Naive thymus-derived CD8-positive, alpha-beta T cell (primary cell): ENCODE results near the gene GNG5. TPM values are rescaled to one million over a fixed set of nuclear protein-coding genes. Genes with fewer than 3 reads are reported as not detected.
"Not testable (repeated sequence)": the region's sequence is repeated elsewhere in the genome, so short reads cannot be mapped to it uniquely, and the experiment has no call there.

Experiments
- ATAC-seq, 2 donors: fragments of 150-1000 bp; cut with Tn5 transposase in 1 of 2; sonication (Bioruptor Pico), chemical (Tn5 transposase) in 1 of 2; 1 replicate in 1 of 2; 2 replicates in 1 of 2; pipeline ENCODE4 v1.10.0; 2021; ENCODE audit warnings: mild to moderate bottlenecking in 2 of 2, moderate library complexity in 2 of 2
- POLR2A ChIA-PET: fragments of 350-600 bp; sonication (Branson Sonifier 250); formaldehyde crosslinking; loops from one replicate; lab custom pipeline; 2021; ENCODE audit warnings: antibody characterized with exemption; lab: Charles Lee
- DNase-seq, 10 donors: peaks; one replicate each; pipeline versions ENCODE4 v3.0.0 to v3.0.0-alpha.2; 2020 to 2022
- H3K27ac Mint-ChIP-seq, 10 donors: one replicate each; pipeline ENCODE4 v1.8.0; 2020 to 2022; ENCODE audit warnings: mild to moderate bottlenecking in 10 of 10, mixed read lengths in 10 of 10, moderate library complexity in 4 of 10, inconsistent platforms in 1 of 10
- H3K27me3 Mint-ChIP-seq, 5 donors: one replicate each; pipeline ENCODE4 v1.8.0; 2021 to 2022; ENCODE audit warnings: mixed read lengths in 5 of 5
- H3K36me3 Mint-ChIP-seq, 3 donors: one replicate each; pipeline ENCODE4 v1.8.0; 2020 to 2022; ENCODE audit warnings: mixed read lengths in 3 of 3, mild to moderate bottlenecking in 2 of 3, inconsistent platforms in 1 of 3
- H3K4me1 Mint-ChIP-seq, 4 donors: one replicate each; pipeline ENCODE4 v1.8.0; 2021 to 2022; ENCODE audit warnings: mixed read lengths in 4 of 4
- H3K4me3 Mint-ChIP-seq, 10 donors: one replicate each; pipeline ENCODE4 v1.8.0; 2020 to 2022; ENCODE audit warnings: mild to moderate bottlenecking in 10 of 10, mixed read lengths in 10 of 10, moderate library complexity in 6 of 10, inconsistent platforms in 1 of 10
- H3K9me3 Mint-ChIP-seq, 9 donors: one replicate each; pipeline ENCODE4 v1.8.0; 2020 to 2022; ENCODE audit warnings: mixed read lengths in 9 of 9, mild to moderate bottlenecking in 3 of 9, inconsistent platforms in 1 of 9, moderate library complexity in 1 of 9
- polyA plus RNA-seq, 3 donors: library from polyadenylated mRNA; unstranded; fragments of 300-500 nt; fragmentation: Illumina TruSeq; gene quantifications; one replicate each; pipeline ENCODE4 v1.2.3, GENCODE V29; 2021
- total RNA-seq, 8 experiments: library from RNA in 2 of 8; stranded (reverse) in 2 of 8; gene quantifications; one replicate each; pipeline ENCODE4 v1.2.3 and lab custom pipeline; 2021 to 2026

The GNG5 gene
- total and polyA plus RNA-seq, 5 experiments from 2014 or later = 32.5 to 259 (median 214) TPM

DNA sequence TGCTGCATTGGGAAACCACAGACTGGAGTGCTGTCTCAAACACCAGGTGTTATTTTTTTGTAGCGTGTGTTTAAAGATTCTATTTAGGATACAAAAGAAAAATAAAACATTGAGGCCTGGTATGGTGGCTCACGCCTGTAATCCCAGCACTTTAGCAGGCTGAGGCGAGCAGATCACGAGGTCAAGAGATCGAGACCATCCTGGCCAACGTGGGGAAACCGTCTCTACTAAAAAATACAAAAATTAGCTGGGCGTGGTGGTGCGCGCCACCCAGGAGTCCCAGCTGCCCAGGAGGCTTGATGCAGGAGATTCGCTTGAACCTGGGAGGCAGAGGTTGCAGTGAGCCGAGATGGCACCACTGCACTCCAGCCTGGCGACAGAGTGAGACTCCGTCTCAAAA is 1.5 kb upstream of the GNG5 start:
- DNase-seq, ATAC-seq, H3K36me3 Mint-ChIP-seq, H3K27me3 Mint-ChIP-seq, POLR2A ChIA-PET: not testable (repeated sequence)
- H3K4me1 Mint-ChIP-seq = peaks cover 19 to 40% (median 29%) of the 10 kb centered on the region in 4 donors
- H3K27ac Mint-ChIP-seq = peak overlapping the region in 1 of 10 donors; percentile 29
- peak overlapping the region in 3 of 10 donors; percentile 7 to 97 (median 51) for H3K4me3 Mint-ChIP-seq
- H3K9me3 Mint-ChIP-seq = peaks cover 0 to 12% (median 4%) of the 10 kb centered on the region in 9 donors

- H3K9me3 Mint-ChIP-seq = peaks cover 0 to 12% (median 4%) of the 10 kb centered on the region in 9 donors
- no peaks in the 10 kb centered on the region for H3K27me3 Mint-ChIP-seq
- peaks cover 19 to 49% (median 33%) of the 10 kb centered on the region in 4 donors for H3K4me1 Mint-ChIP-seq
- peak overlapping the region; percentile 87 to 100 (median 97) for H3K4me3 Mint-ChIP-seq
- peak overlapping the region; percentile 93 to 99 (median 97) for H3K27ac Mint-ChIP-seq
- ATAC-seq (no peak), DNase-seq (peak in 2 of 10 donors; percentile 38 to 49)
- POLR2A ChIA-PET = interaction anchor here (0.6 to 2.4 kb wide), 14 partner anchors 11 to 770 kb away, joined by 3 to 29 read pairs (median 4); partner anchors contain the start of genes BCL10, CTBS, PRKACB and RPF1
- peaks cover 0 to 5% (median 0%) of the 10 kb centered on the region in 3 donors for H3K36me3 Mint-ChIP-seq
Measured at GRCh38 chr1:84506729-84507453, 510 bp upstream of the GNG5 start.

GRCh38 chr1:84505493-84506001 is 834 bp downstream of the GNG5 start:
- DNase-seq (peak in 1 of 10 donors; percentile 64), ATAC-seq (peak; percentile 27 to 43)
- H3K27ac Mint-ChIP-seq = peak overlapping the region; percentile 92 to 99 (median 96)
- POLR2A ChIA-PET = interaction anchor here (0.6 to 2.4 kb wide), 14 partner anchors 10 to 771 kb away, joined by 3 to 29 read pairs (median 4); partner anchors contain the start of genes BCL10, CTBS, PRKACB and RPF1
- H3K36me3 Mint-ChIP-seq = peaks cover 0 to 8% (median 5%) of the 10 kb centered on the region in 3 donors
- no peaks in the 10 kb centered on the region for H3K27me3 Mint-ChIP-seq
- H3K4me3 Mint-ChIP-seq = peak overlapping the region; percentile 87 to 100 (median 98)
- peaks cover 19 to 62% (median 44%) of the 10 kb centered on the region in 4 donors for H3K4me1 Mint-ChIP-seq
- peaks cover 0 to 9% (median 2%) of the 10 kb centered on the region in 9 donors for H3K9me3 Mint-ChIP-seq

DNA sequence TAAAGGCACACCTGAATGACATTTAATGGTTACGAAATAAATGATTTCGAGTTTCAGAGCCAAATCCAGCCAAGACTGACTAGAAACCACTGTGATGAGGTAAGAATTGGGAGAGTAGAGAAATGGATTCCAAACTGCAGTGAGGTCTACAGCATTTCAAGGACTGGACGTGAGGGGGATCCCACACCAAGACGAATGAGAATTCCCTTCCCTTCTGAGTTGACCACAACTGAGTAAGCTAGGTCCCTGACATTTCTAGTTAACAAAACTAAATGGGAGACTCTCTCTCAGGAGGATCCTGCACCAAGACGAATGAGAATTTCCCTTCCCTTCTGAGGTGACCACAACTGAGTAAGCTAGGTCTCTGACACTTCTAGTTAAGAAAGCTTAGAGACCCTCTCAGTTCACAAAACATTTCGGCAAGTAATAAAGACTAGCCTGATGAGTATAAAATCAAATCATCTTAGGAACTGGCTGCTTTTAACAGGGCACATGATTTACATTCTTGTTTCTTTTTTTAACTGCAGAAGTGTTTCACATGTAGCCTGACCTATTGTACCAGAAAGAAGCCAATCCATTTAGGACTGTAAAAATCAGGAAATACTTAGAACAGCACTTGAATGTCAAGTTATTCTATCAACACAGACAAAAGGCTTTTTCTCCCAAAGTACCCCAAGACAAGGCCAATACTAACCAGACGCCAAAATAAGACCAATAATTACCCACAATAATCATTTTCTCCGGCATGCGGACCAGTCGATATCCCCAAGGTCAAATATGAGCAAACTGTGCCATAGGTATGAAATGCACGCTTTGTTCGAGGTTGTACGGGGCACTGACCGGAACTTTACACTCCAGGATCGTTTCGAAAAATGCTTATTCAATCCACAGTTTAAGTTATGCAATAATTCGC is 1.5 kb downstream of the GNG5 start:
- Mint-ChIP-seq H3K27ac (peak overlapping the region; percentile 90 to 99 (median 96)), H3K4me3 (peak overlapping the region; percentile 87 to 100 (median 98)), H3K9me3 (peaks cover 0 to 9% (median 0%) of the 10 kb centered on the region in 9 donors), H3K27me3 (no peaks in the 10 kb centered on the region), H3K4me1 (peaks cover 19 to 65% (median 49%) of the 10 kb centered on the region in 4 donors), H3K36me3 (peaks cover under 1 to 14% (median 5%) of the 10 kb centered on the region in 3 donors)
- POLR2A ChIA-PET = interaction anchor here (1.3 to 2.4 kb wide), 7 partner anchors 25 to 360 kb away, joined by 3 to 29 read pairs (median 14); partner anchors contain the start of genes CTBS, PRKACB and RPF1
- DNase-seq (peak in 1 of 10 donors; percentile 29), ATAC-seq (no peak)

GRCh38 chr1:84502927-84503326 is 3.5 kb downstream of the GNG5 start:
- no peaks in the 10 kb centered on the region for H3K9me3 Mint-ChIP-seq
- H3K36me3 Mint-ChIP-seq = peaks cover 5 to 29% (median 6%) of the 10 kb centered on the region in 3 donors
- H3K4me1 Mint-ChIP-seq = peaks cover 19 to 68% (median 53%) of the 10 kb centered on the region in 4 donors
- no peak for ATAC-seq
- H3K27ac Mint-ChIP-seq = peak overlapping the region in 3 of 10 donors; percentile 77 to 97 (median 90)
- POLR2A ChIA-PET = interaction anchor here (0.9 kb wide), 1 partner anchor 8 kb away, joined by 3 read pairs; no protein-coding TSS in a partner anchor
- no peak for DNase-seq
- H3K4me3 Mint-ChIP-seq = peak overlapping the region in 5 of 10 donors; percentile 5 to 87 (median 66)
- no peaks in the 10 kb centered on the region for H3K27me3 Mint-ChIP-seq

GRCh38 chr1:84497631-84498275 is 8.6 kb downstream of the GNG5 start:
- no peaks in the 10 kb centered on the region for H3K9me3 Mint-ChIP-seq
- peak overlapping the region in 3 of 10 donors; percentile 7 to 41 (median 22) for H3K4me3 Mint-ChIP-seq
- ATAC-seq = peak; percentile 60 to 79
- POLR2A ChIA-PET = interaction anchor here (1.1 kb wide), 1 partner anchor 17 kb away, joined by 3 read pairs; no protein-coding TSS in a partner anchor
- DNase-seq = peak in 2 of 10 donors; percentile 43 to 48
- peaks cover 0 to 81% (median 26%) of the 10 kb centered on the region in 3 donors for H3K36me3 Mint-ChIP-seq
- H3K4me1 Mint-ChIP-seq = peaks cover 3 to 44% (median 37%) of the 10 kb centered on the region in 4 donors
- peak overlapping the region in 6 of 10 donors; percentile 19 to 76 (median 46) for H3K27ac Mint-ChIP-seq
- no peaks in the 10 kb centered on the region for H3K27me3 Mint-ChIP-seq

DNA sequence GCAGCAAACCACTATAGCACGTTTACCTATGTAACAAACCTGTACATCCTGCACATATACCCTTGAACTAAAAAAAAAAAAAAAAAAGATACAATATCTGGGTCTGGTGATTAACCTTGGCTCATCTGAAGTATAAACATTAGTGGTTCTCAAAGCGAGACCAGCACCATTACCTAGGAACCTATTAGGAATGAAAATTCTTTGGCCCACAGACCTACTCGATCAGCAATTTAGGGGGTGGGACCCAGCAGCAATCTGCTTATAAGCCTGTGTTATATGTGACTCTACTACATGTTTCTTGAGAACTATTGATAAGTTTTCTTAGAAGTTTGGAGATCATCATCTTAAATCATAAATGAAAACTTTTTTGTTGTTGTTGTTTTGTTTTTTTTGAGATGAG is 9.9 kb downstream of the GNG5 start:
- ATAC-seq (no peak), DNase-seq (no peak)
- Mint-ChIP-seq H3K27me3 (no peaks in the 10 kb centered on the region), H3K9me3 (no peaks in the 10 kb centered on the region), H3K36me3 (peaks cover 0 to 90% (median 28%) of the 10 kb centered on the region in 3 donors), H3K27ac (peak overlapping the region in 3 of 10 donors; percentile 27 to 43 (median 33)), H3K4me1 (peaks cover 5 to 37% (median 29%) of the 10 kb centered on the region in 4 donors), H3K4me3 (no peak overlapping the region)
- POLR2A ChIA-PET = interaction anchor here (0.7 to 2.1 kb wide), 2 partner anchors 10 to 18 kb away, joined by 4 to 5 read pairs; partner anchors contain the start of genes GNG5, RPF1 and SPATA1

- ATAC-seq (no peak), DNase-seq (no peak)
- Mint-ChIP-seq H3K36me3 (peaks cover 5 to 96% (median 28%) of the 10 kb centered on the region in 3 donors), H3K4me3 (no peak overlapping the region), H3K27ac (peak overlapping the region in 4 of 10 donors; percentile 6 to 20 (median 13)), H3K4me1 (peaks cover 12 to 32% (median 26%) of the 10 kb centered on the region in 4 donors), H3K9me3 (no peaks in the 10 kb centered on the region), H3K27me3 (no peaks in the 10 kb centered on the region)
- POLR2A ChIA-PET = no interaction called here
Measured at GRCh38 chr1:84493747-84494146, 12.6 kb downstream of the GNG5 start.

- no peaks in the 10 kb centered on the region for H3K9me3 Mint-ChIP-seq
- POLR2A ChIA-PET = no interaction called here
- no peak overlapping the region for H3K4me3 Mint-ChIP-seq
- H3K4me1 Mint-ChIP-seq = peaks cover 12 to 34% (median 27%) of the 10 kb centered on the region in 4 donors
- DNase-seq (no peak), ATAC-seq (no peak)
- H3K27ac Mint-ChIP-seq = peak overlapping the region in 2 of 10 donors; percentile 38 to 39
- peaks cover 5 to 96% (median 24%) of the 10 kb centered on the region in 3 donors for H3K36me3 Mint-ChIP-seq
- no peaks in the 10 kb centered on the region for H3K27me3 Mint-ChIP-seq
Measured at GRCh38 chr1:84492726-84493125, 13.7 kb downstream of the GNG5 start.

- DNase-seq = no peak
- no peaks in the 10 kb centered on the region for H3K27me3 Mint-ChIP-seq
- peak overlapping the region in 1 of 10 donors; percentile 65 for H3K27ac Mint-ChIP-seq
- H3K4me1 Mint-ChIP-seq = peaks cover 23 to 46% (median 40%) of the 10 kb centered on the region in 4 donors
- H3K9me3 Mint-ChIP-seq = peaks cover 0 to 3% (median 0%) of the 10 kb centered on the region in 9 donors
- H3K36me3 Mint-ChIP-seq = peaks cover 15 to 90% (median 22%) of the 10 kb centered on the region in 3 donors
- POLR2A ChIA-PET = interaction anchor here (1.2 kb wide), 1 partner anchor 11 kb away, joined by 3 read pairs; the partner anchor contains the start of gene RPF1
- no peak for ATAC-seq
- H3K4me3 Mint-ChIP-seq = no peak overlapping the region
Measured at GRCh38 chr1:84489766-84490165, 16.6 kb downstream of the GNG5 start.

DNA sequence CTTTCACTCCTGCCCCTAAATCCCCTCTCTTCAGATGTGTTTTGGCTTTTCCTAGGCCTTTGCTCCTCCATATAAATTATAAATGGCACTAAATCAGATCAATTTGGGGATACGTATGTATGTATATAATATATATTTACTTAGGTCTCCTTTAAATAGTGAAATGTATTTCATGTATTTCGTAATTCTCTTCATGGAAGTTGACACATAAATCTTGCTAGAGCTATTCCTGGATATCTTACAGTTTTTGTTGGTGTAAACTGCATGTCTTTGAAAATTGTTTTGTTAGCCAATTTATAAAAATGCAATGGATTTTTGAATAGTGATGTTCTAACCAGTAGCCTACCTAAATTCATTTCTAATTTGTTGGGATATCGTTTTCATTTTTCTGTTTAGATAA is 18.3 kb downstream of the GNG5 start:
- ATAC-seq (no peak), DNase-seq (no peak)
- POLR2A ChIA-PET = interaction anchor here (0.6 kb wide), 1 partner anchor 99 kb away, joined by 7 read pairs; no protein-coding TSS in a partner anchor
- Mint-ChIP-seq H3K27ac (no peak overlapping the region), H3K27me3 (no peaks in the 10 kb centered on the region), H3K4me1 (peaks cover 21 to 54% (median 48%) of the 10 kb centered on the region in 4 donors), H3K4me3 (peak overlapping the region in 2 of 10 donors; percentile 4 to 54), H3K9me3 (peaks cover 0 to 3% (median 0%) of the 10 kb centered on the region in 9 donors), H3K36me3 (peaks cover 19 to 90% (median 24%) of the 10 kb centered on the region in 3 donors)
